SK-N-SH (cell line): ENCODE results near the gene HTRA2. TPM values are rescaled to one million over a fixed set of nuclear protein-coding genes. Genes with fewer than 3 reads are reported as not detected.
A peak's percentile ranks its signal among the peaks of the same experiment; 100 is the strongest.

ENCODE experiments used
- CTCF ChIA-PET: fragments of 300-600, 350-600 bp; formaldehyde crosslinking; extraction: SDS; loops from one replicate; lab custom pipeline; 2021; lab: Yijun Ruan, JAX
- POLR2A ChIA-PET: fragments of 350-600 bp; sonication (Branson Sonifier 250); formaldehyde crosslinking; extraction: SDS; loops from one replicate; lab custom pipeline; 2020; ENCODE audit warnings: antibody characterized with exemption, inconsistent platforms; lab: Yijun Ruan, JAX
- DNase-seq: peaks from one replicate; pipeline ENCODE4 v3.0.0; 2012
- H2AFZ ChIP-seq: fragments of 200-600 bp; sonication (generic); 2 replicates; pipeline ENCODE4 v1.8.1; 2016; ENCODE audit warnings: antibody characterized with exemption, mild to moderate bottlenecking, low read depth
- H3F3A ChIP-seq: fragments of 200-600 bp; sonication (generic); replicated peaks from 2 replicates; pipeline ENCODE3; 2016; ENCODE audit warnings: antibody characterized with exemption, mild to moderate bottlenecking; ENCODE audit not compliant: insufficient read depth
- H3K27ac ChIP-seq, 2 experiments: fragments of 200-500 bp in 1 of 2; fragments of 200-600 bp in 1 of 2; sonication (Bioruptor generic) in 1 of 2; sonication (generic), shearing (Covaris generic) in 1 of 2; 2 replicates each; pipeline versions ENCODE4 v1.5.1 to v1.6.1; 2014 to 2016; ENCODE audit warnings: low read depth in 2 of 2, inconsistent platforms in 1 of 2, low read length in 1 of 2, mild to moderate bottlenecking in 1 of 2, mixed read lengths in 1 of 2
- H3K27me3 ChIP-seq: fragments of 200-600 bp; sonication (generic), shearing (Covaris generic); 2 replicates; pipeline ENCODE4 v1.6.1; 2016; ENCODE audit warnings: mixed run types; ENCODE audit not compliant: insufficient read depth
- H3K36me3 ChIP-seq, 2 experiments: fragments of 200-500 bp in 1 of 2; fragments of 200-600 bp in 1 of 2; sonication (Bioruptor generic) in 1 of 2; sonication (generic) in 1 of 2; replicated peaks in 1 of 2; 2 replicates each; pipeline versions ENCODE3 to v1.5.1; 2014 to 2016; ENCODE audit warnings: low read length in 1 of 2, mild to moderate bottlenecking in 1 of 2; ENCODE audit not compliant: insufficient read depth in 2 of 2, control insufficient read depth in 1 of 2
- H3K4me1 ChIP-seq, 2 experiments: fragments of 200-500 bp in 1 of 2; fragments of 200-600 bp in 1 of 2; sonication (Bioruptor generic) in 1 of 2; sonication (generic), shearing (Covaris generic) in 1 of 2; 2 replicates each; pipeline versions ENCODE4 v1.5.1 to v1.6.1; 2014 to 2016; ENCODE audit warnings: low read depth in 1 of 2, low read length in 1 of 2, mixed run types in 1 of 2; ENCODE audit not compliant: insufficient read depth in 2 of 2, control insufficient read depth in 1 of 2
- H3K4me2 ChIP-seq: fragments of 200-600 bp; sonication (generic), shearing (Covaris generic); 2 replicates; pipeline ENCODE4 v1.6.1; 2017; ENCODE audit warnings: mixed run types
- H3K4me3 ChIP-seq, 2 experiments: fragments of 200-500 bp in 1 of 2; fragments of 200-600 bp in 1 of 2; sonication (Bioruptor generic) in 1 of 2; sonication (generic), shearing (Covaris generic) in 1 of 2; 2 replicates each; pipeline versions ENCODE4 v1.5.1 to v1.8.1; 2014 to 2016; ENCODE audit warnings: low read depth in 2 of 2, inconsistent platforms in 1 of 2, low read length in 1 of 2, mild to moderate bottlenecking in 1 of 2, mixed read lengths in 1 of 2, moderate library complexity in 1 of 2
- H3K79me2 ChIP-seq: fragments of 200-600 bp; sonication (generic); 2 replicates; pipeline ENCODE4 v1.8.1; 2017; ENCODE audit warnings: mild to moderate bottlenecking; ENCODE audit not compliant: insufficient read depth
- H3K9ac ChIP-seq: fragments of 200-600 bp; sonication (generic); 2 replicates; pipeline ENCODE4 v1.6.1; 2017; ENCODE audit warnings: mixed run types
- H3K9me2 ChIP-seq: fragments of 200-600 bp; sonication (generic); 2 replicates; pipeline ENCODE4 v1.6.1; 2017; ENCODE audit warnings: mixed run types
- H3K9me3 ChIP-seq: fragments of 200-600 bp; sonication (generic); 2 replicates; pipeline ENCODE4 v1.6.1; 2017; ENCODE audit warnings: mixed run types, mild to moderate bottlenecking, moderate library complexity
- H4K20me1 ChIP-seq: fragments of 200-600 bp; sonication (generic); 2 replicates; pipeline ENCODE4 v1.6.1; 2017; ENCODE audit warnings: mild to moderate bottlenecking, mixed run types; ENCODE audit not compliant: insufficient read depth
- ELF1 ChIP-seq: IDR thresholded peaks from 2 replicates; pipeline ENCODE4 v1.4.0; 2012
- FOSL2 ChIP-seq: IDR thresholded peaks from 2 replicates; pipeline ENCODE4 v1.4.0; 2012; ENCODE audit warnings: low read depth, mild to moderate bottlenecking, moderate library complexity, borderline replicate concordance
- FOXJ3 ChIP-seq: sonication (generic); formaldehyde crosslinking; IDR thresholded peaks from 2 replicates; pipeline ENCODE4 v1.5.1; 2020; ENCODE audit warnings: mild to moderate bottlenecking, missing genetic modification reagents
- FOXM1 ChIP-seq: IDR thresholded peaks from 2 replicates; pipeline ENCODE4 v1.4.0; 2012; ENCODE audit warnings: low read depth, mild to moderate bottlenecking
- GABPA ChIP-seq: IDR thresholded peaks from 2 replicates; pipeline ENCODE4 v1.4.0; 2012; ENCODE audit warnings: low read depth, mild to moderate bottlenecking
- NFIC ChIP-seq: IDR thresholded peaks from 2 replicates; pipeline ENCODE4 v1.4.0; 2012; ENCODE audit warnings: borderline replicate concordance
- NRF1 ChIP-seq: IDR thresholded peaks from 2 replicates; pipeline ENCODE4 v1.6.1; 2012; ENCODE audit warnings: low read depth, mild to moderate bottlenecking, low read length
- RXRA ChIP-seq: IDR thresholded peaks from 2 replicates; pipeline ENCODE4 v1.4.0; 2012; ENCODE audit warnings: low read depth, mild to moderate bottlenecking, borderline replicate concordance
- TCF12 ChIP-seq: IDR thresholded peaks from 2 replicates; pipeline ENCODE4 v1.4.0; 2012
- YY1 ChIP-seq: IDR thresholded peaks from 2 replicates; pipeline ENCODE4 v1.4.0; 2012; ENCODE audit warnings: low read depth, mild to moderate bottlenecking
- WGBS: methylation state at CpG from one replicate; pipeline ENCODE4 v1.1.6; 2017; ENCODE audit warnings: low lambda C conversion rate; 5-methylcytosine and 5-hydroxymethylcytosine counted together
- polyA plus RNA-seq, 3 experiments: library from polyadenylated mRNA; depleted of rRNA; stranded (reverse); fragments of >200 nt; gene quantifications; 2 replicates each; pipeline ENCODE4 v1.2.3, GENCODE V29; 2012
- TF ChIP-seq, protein P1 (sequence below): IDR thresholded peaks from 2 replicates; pipeline ENCODE4 v1.4.0; 2012; ENCODE audit warnings: low read depth

HTRA2 gene
- polyA plus RNA-seq, 1 of the 3 experiments (the other 2 are of a cell fraction): 55.7 TPM

- Histone ChIP-seq H4K20me1 (no peaks in the 10 kb centered on the region), H3K27ac (peak overlapping the region; percentile 29 to 44; a peak in 2 of 4 replicates), H3K4me2 (no peak overlapping the region), H3K36me3 (no peaks in the 10 kb centered on the region), H3K4me3 (no peak overlapping the region), H3K9me2 (no peaks in the 10 kb centered on the region), H3K9ac (no peak overlapping the region), H3K9me3 (no peaks in the 10 kb centered on the region), H3K4me1 (peaks cover 7 to 20% of the 10 kb centered on the region in 2 experiments), H3K79me2 (no peaks in the 10 kb centered on the region), H3F3A (peaks cover 34% of the 10 kb centered on the region), H3K27me3 (no peaks in the 10 kb centered on the region), H2AFZ (no peak overlapping the region)
- TF ChIP-seq TCF12: peak; percentile 48; the same call in 1 of the 2 replicates
- TF ChIP-seq RXRA: no peak
- TF ChIP-seq ELF1: no peak
- ChIA-PET CTCF (interaction anchor here (0.9 to 7.3 kb wide), 5 partner anchors 10 to 752 kb away, joined by 3 to 75 read pairs (median 6); no protein-coding TSS in a partner anchor), POLR2A (no interaction called here)
- WGBS: 83% methylated on average over 7 of the region's 7 CpGs
- DNase-seq: no peak
These were observed 46.6 kb downstream of the HTRA2 start for GRCh38 chr2:74576211-74576862.

DNA sequence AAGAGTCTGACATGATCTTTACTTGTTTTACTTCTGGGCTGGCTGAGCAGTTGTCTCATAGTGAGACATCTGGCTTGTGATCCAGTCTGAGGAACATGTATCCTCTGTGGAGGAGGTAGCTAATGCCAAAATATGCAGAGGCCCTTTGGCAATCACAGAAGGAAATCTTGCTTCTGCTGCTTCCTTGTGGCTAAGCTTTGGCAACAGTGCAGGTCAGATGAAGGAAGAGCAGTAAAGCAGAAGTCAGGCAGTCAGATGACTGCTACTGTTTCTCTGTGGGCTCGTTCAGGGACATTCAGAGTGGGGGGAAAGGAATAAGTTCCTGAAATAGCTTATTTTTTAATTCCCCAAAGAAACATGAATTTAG, 47.1 kb downstream of the HTRA2 start:
- TF ChIP-seq NRF1: no peak
- TF ChIP-seq FOSL2: no peak
- no peak for TF ChIP-seq YY1
- peak; percentile 58 for TF ChIP-seq NFIC
- peak; percentile 23; the same call in 1 of the 2 replicates for TF ChIP-seq TCF12
- no peak for TF ChIP-seq FOXJ3 (CRISPR knock-in tag)
- H3K9me3 ChIP-seq: no peaks in the 10 kb centered on the region
- peaks cover 38% of the 10 kb centered on the region for H3F3A ChIP-seq
- H3K36me3 ChIP-seq: no peaks in the 10 kb centered on the region
- POLR2A ChIA-PET: interaction anchor here (0.5 kb wide), 1 partner anchor 104 kb away, joined by 3 read pairs; the partner anchor contains the start of gene MRPL53
- no peaks in the 10 kb centered on the region for H3K9me2 ChIP-seq
- H3K4me2 ChIP-seq: no peak overlapping the region
- H3K27ac ChIP-seq: peak overlapping the region; percentile 29 to 44; a peak in 2 of 4 replicates
- H3K27me3 ChIP-seq: no peaks in the 10 kb centered on the region
- H3K79me2 ChIP-seq: no peaks in the 10 kb centered on the region
- peaks cover 7 to 20% of the 10 kb centered on the region in 2 experiments for H3K4me1 ChIP-seq
- H3K4me3 ChIP-seq: no peak overlapping the region
- DNase-seq: no peak
- H4K20me1 ChIP-seq: no peaks in the 10 kb centered on the region
- H2AFZ ChIP-seq: no peak overlapping the region
- WGBS: 48% methylated on average over 1 of the region's 1 CpG
- CTCF ChIA-PET: interaction anchor here (0.9 to 7.3 kb wide), 6 partner anchors 10 to 753 kb away, joined by 3 to 75 read pairs (median 4); no protein-coding TSS in a partner anchor
- no peak overlapping the region for H3K9ac ChIP-seq

DNA sequence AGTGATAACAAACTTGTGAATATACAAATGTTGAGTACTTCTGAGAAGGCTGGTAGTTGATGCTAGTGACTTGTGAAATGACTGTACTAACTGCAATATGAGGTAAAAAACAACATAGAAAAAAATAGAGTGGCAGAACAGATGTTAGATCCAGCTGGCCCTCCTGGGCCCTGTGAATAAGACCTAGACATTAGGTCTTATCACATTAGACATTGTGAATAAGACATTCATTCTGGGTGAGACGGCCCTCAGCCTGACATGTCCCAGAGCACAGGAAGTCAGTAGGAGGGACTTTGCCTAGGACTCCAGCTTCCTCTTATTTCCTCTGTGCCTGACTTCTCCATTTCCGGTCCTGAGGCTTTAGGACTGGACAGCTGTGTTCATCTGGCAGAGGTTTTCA, 47.7 kb downstream of the HTRA2 start:
- peak; percentile 64 for TF ChIP-seq GABPA
- TF ChIP-seq FOSL2: no peak
- no peak for TF ChIP-seq FOXM1
- TF ChIP-seq, protein P1, sequence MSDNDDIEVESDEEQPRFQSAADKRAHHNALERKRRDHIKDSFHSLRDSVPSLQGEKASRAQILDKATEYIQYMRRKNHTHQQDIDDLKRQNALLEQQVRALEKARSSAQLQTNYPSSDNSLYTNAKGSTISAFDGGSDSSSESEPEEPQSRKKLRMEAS: no peak
- TF ChIP-seq TCF12: peak; percentile 16; the same call in 1 of the 2 replicates
- no peak for TF ChIP-seq NFIC
- Histone ChIP-seq H3F3A (peaks cover 36% of the 10 kb centered on the region), H3K9ac (no peak overlapping the region), H4K20me1 (no peaks in the 10 kb centered on the region), H3K9me3 (no peaks in the 10 kb centered on the region), H3K27me3 (no peaks in the 10 kb centered on the region), H3K79me2 (no peaks in the 10 kb centered on the region), H3K27ac (peak overlapping the region; percentile 17 to 29; a peak in 2 of 4 replicates), H3K4me2 (no peak overlapping the region), H3K4me1 (peaks cover 7 to 20% of the 10 kb centered on the region in 2 experiments), H3K9me2 (no peaks in the 10 kb centered on the region), H2AFZ (peak overlapping the region; percentile 20; the same call in 1 of the 2 replicates), H3K36me3 (no peaks in the 10 kb centered on the region), H3K4me3 (no peak overlapping the region)
- DNase-seq: no peak
- POLR2A ChIA-PET: interaction anchor here (0.5 kb wide), 1 partner anchor 105 kb away, joined by 3 read pairs; the partner anchor contains the start of gene MRPL53
- CTCF ChIA-PET: interaction anchor here (1.1 to 7.3 kb wide), 5 partner anchors 11 to 754 kb away, joined by 3 to 75 read pairs (median 6); no protein-coding TSS in a partner anchor
- 47% methylated on average over 2 of the region's 2 CpGs for WGBS
